A673 (cell line): ENCODE measurements around the gene HSPE1. TPM values are rescaled to one million over a fixed set of nuclear protein-coding genes. Genes with fewer than 3 reads are reported as not detected.

Experiments used
- BruUV-seq: library from RNA; stranded (reverse); fragments of 400-500 nt; replicated peaks from 2 replicates; lab custom pipeline; 2021; lab: Mats Ljungman, UMichigan
- CTCF ChIA-PET: fragments of 300-600 bp; sonication (Branson Sonifier 250); formaldehyde crosslinking; loops from one replicate; lab custom pipeline; 2022; ENCODE audit warnings: antibody characterized with exemption; lab: Charles Lee
- POLR2A ChIA-PET: fragments of 300-600 bp; sonication (Branson Sonifier 250); formaldehyde crosslinking; loops from one replicate; lab custom pipeline; 2022; ENCODE audit warnings: antibody characterized with exemption; ENCODE audit not compliant: low non-redundant PET; lab: Charles Lee
- DNase-seq: peaks from one replicate; pipeline ENCODE4 v3.0.0-alpha.2; 2015; ENCODE audit warnings: low spot score
- H3K27ac ChIP-seq: fragments of 200-600 bp; sonication (generic); 2 replicates; pipeline ENCODE4 v1.5.1; 2016; ENCODE audit warnings: mixed run types, low read depth, mild to moderate bottlenecking, mixed read lengths, antibody characterized with exemption, low read length; ENCODE audit not compliant: poor library complexity, severe bottlenecking
- H3K27me3 ChIP-seq: fragments of 200-600 bp; sonication (generic); replicated peaks from 2 replicates; pipeline ENCODE4 v1.6.1; 2017; ENCODE audit warnings: mixed run types, low read depth, mild to moderate bottlenecking, mixed read lengths, antibody characterized with exemption, low read length; ENCODE audit not compliant: insufficient read depth, poor library complexity
- H3K36me3 ChIP-seq: fragments of 200-600 bp; sonication (generic); 2 replicates; pipeline ENCODE4 v1.6.1; 2016; ENCODE audit warnings: mixed run types, mild to moderate bottlenecking, mixed read lengths, antibody characterized with exemption, low read length; ENCODE audit not compliant: insufficient read depth, poor library complexity, severe bottlenecking
- H3K4me1 ChIP-seq: fragments of 200-600 bp; sonication (generic); 2 replicates; pipeline ENCODE4 v1.6.1; 2017; ENCODE audit warnings: mixed run types, mild to moderate bottlenecking, mixed read lengths, antibody characterized with exemption, low read length; ENCODE audit not compliant: insufficient read depth, poor library complexity, severe bottlenecking
- H3K4me3 ChIP-seq: fragments of 200-600 bp; sonication (generic); 2 replicates; pipeline ENCODE4 v1.5.1; 2016; ENCODE audit warnings: low read depth, mixed run types, mild to moderate bottlenecking, mixed read lengths, low read length; ENCODE audit not compliant: poor library complexity, severe bottlenecking
- H3K9me3 ChIP-seq: fragments of 200-600 bp; sonication (generic); 2 replicates; pipeline ENCODE4 v1.6.1; 2016; ENCODE audit warnings: mixed run types, low read depth, mild to moderate bottlenecking, mixed read lengths, antibody characterized with exemption, low read length; ENCODE audit not compliant: poor library complexity, severe bottlenecking
- EZH2 ChIP-seq: fragments of 200-600 bp; sonication (generic); IDR thresholded peaks from 2 replicates; pipeline ENCODE4 v1.6.1; 2017; ENCODE audit warnings: borderline replicate concordance, low read depth, mild to moderate bottlenecking, mixed read lengths, antibody characterized with exemption, low read length; ENCODE audit not compliant: poor library complexity, severe bottlenecking
- intact Hi-C: fragments of 100-400 bp; cut with micrococcal nuclease; formaldehyde crosslinking; loops from one replicate; pipeline ENCODE4 v1.10.0; 2022; ENCODE audit not compliant: unreplicated experiment
- total RNA-seq: library from RNA; stranded (reverse); gene quantifications from 2 replicates; pipeline ENCODE4 v1.2.3, GENCODE V29; 2021
- TF ChIP-seq, protein P1 (sequence below): fragments of 300-800, 200-600 bp; sonication (generic); conservative IDR thresholded peaks from 2 replicates; pipeline ENCODE4 v1.5.1; 2017; ENCODE audit warnings: low read depth, mild to moderate bottlenecking, antibody characterized with exemption, low read length, moderate library complexity, mixed read lengths

HSPE1 gene
- total RNA-seq, 1 experiment from 2014 or later, result 356 TPM

DNA sequence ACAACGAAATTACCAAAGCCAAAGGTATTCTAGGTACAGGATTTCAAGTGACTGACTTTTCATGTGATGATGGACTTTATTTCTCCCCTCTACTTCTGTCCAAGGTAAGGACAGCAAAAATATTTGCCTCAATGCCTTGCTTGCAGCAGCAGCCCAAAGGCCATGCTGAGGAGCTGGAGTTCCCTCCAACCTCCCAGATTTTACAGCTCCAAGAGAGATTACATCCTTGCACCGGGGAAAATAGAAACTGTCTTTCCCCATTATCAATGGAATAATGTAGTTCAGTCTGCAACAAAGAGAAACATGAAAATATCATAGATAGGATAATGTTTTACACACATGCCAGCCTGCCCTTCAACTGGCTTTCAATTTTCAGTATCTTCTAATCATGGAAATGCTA, 14.0 kb upstream of the HSPE1 start:
- Histone ChIP-seq H3K27ac (no peak overlapping the region), H3K27me3 (no peaks in the 10 kb centered on the region), H3K4me3 (no peak overlapping the region), H3K4me1 (no peaks in the 10 kb centered on the region), H3K36me3 (peaks cover 54% of the 10 kb centered on the region), H3K9me3 (peaks cover 8% of the 10 kb centered on the region)
- no TSS peak for BruUV-seq
- intact Hi-C loops, result no loop called here
- DNase-seq, result no peak
- no peak for TF ChIP-seq EZH2
- TF ChIP-seq, protein P1, sequence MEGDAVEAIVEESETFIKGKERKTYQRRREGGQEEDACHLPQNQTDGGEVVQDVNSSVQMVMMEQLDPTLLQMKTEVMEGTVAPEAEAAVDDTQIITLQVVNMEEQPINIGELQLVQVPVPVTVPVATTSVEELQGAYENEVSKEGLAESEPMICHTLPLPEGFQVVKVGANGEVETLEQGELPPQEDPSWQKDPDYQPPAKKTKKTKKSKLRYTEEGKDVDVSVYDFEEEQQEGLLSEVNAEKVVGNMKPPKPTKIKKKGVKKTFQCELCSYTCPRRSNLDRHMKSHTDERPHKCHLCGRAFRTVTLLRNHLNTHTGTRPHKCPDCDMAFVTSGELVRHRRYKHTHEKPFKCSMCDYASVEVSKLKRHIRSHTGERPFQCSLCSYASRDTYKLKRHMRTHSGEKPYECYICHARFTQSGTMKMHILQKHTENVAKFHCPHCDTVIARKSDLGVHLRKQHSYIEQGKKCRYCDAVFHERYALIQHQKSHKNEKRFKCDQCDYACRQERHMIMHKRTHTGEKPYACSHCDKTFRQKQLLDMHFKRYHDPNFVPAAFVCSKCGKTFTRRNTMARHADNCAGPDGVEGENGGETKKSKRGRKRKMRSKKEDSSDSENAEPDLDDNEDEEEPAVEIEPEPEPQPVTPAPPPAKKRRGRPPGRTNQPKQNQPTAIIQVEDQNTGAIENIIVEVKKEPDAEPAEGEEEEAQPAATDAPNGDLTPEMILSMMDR, result no peak
- ChIA-PET POLR2A (no interaction called here), CTCF (no interaction called here)

DNA sequence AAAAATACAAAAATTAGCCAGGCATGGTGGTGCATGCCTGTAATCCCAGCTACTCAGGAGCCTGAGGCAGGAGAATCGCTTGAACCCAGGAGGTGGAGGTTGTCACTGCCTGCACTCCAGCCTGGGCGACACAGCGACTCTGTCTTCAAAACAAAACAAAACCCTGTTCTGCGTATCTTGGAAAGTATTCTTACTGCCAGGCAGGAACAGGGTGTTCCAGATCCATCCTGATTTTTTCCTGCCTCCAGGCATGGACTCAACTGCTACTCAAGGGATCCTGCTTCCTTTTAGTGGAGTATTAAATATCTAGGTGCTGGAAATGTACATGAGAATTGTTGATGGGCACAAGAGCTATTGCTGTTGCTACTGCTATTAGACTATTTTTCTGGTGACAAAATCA, 12.8 kb upstream of the HSPE1 start:
- POLR2A ChIA-PET, result no interaction called here
- peaks cover 66% of the 10 kb centered on the region for H3K36me3 ChIP-seq
- CTCF ChIA-PET, result no interaction called here

DNA sequence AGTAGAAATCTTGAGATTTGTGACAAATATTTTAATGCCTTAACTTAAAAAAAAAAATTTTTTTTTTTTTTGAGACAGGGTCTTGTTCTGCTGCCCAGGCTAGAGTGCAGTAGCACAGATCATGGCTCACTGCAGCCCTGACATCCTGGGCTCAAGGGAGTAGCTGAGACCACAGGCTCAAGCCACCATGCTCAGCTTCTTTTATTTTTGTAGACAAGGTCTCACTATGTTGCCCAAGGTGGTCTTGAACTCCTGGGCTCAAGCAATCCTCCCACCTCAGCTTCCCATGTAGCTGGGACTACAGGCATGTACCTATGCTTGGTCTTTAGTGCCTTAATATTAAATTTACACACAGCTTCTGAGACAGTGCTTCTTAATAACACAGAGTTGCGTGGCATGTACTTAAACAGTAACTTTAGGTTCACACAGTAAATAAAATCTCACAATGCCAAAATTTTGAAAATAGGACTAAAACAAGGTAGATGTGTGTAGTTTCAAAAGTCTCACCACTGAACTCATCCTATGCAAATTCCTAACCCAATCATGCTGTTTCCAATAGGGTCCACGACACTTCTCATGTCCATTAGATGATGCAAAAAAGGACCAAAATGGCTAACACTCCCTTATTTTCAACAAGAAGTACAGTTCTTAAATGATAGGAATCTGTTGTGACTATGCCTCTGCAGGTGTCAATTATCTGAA, 4.6 kb upstream of the HSPE1 start:
- Histone ChIP-seq H3K27me3 (no peaks in the 10 kb centered on the region), H3K4me3 (no peak overlapping the region), H3K4me1 (peaks cover 29% of the 10 kb centered on the region), H3K27ac (no peak overlapping the region), H3K9me3 (no peaks in the 10 kb centered on the region), H3K36me3 (peaks cover 82% of the 10 kb centered on the region)
- POLR2A ChIA-PET, result no interaction called here
- CTCF ChIA-PET, result no interaction called here
- intact Hi-C loops, result loop anchor here (5.0 kb wide), 1 partner anchor 88 kb away; no protein-coding TSS in a partner anchor
- no TSS peak for BruUV-seq
- DNase-seq, result no peak
- TF ChIP-seq EZH2, result no peak
- TF ChIP-seq, protein P1, result no peak

More for the DNA sequence above, 12.8 kb upstream of the HSPE1 start:
- no peaks in the 10 kb centered on the region for H3K27me3 ChIP-seq
- H3K27ac ChIP-seq, result no peak overlapping the region
- no TSS peak for BruUV-seq
- TF ChIP-seq, protein P1, result no peak
- TF ChIP-seq EZH2, result no peak
- intact Hi-C loops, result no loop called here
- no peak for DNase-seq
- no peak overlapping the region for H3K4me3 ChIP-seq
- H3K9me3 ChIP-seq, result peaks cover 8% of the 10 kb centered on the region
- no peaks in the 10 kb centered on the region for H3K4me1 ChIP-seq
